Liver (tissue), 3 donors: Measurements from ENCODE around the gene DDN.

ENCODE experiments used
- EGR1 ChIP-seq, 2 donors: IDR thresholded peaks; 2 replicates each; pipeline ENCODE4 v1.6.1; 2016 to 2018; ENCODE audit warnings: antibody characterized with exemption in 2 of 2, low read depth in 2 of 2
- FOXA1 ChIP-seq: IDR thresholded peaks from 2 replicates; pipeline ENCODE4 v1.6.1; 2016; ENCODE audit warnings: antibody characterized with exemption
- GABPA ChIP-seq, 2 donors: IDR thresholded peaks in 1 of 2; conservative IDR thresholded peaks in 1 of 2; 2 replicates each; pipeline ENCODE4 v1.6.1; 2016; ENCODE audit warnings: antibody characterized with exemption in 2 of 2, mild to moderate bottlenecking in 1 of 2, moderate library complexity in 1 of 2
- JUND ChIP-seq, 2 donors: IDR thresholded peaks; 2 replicates each; pipeline ENCODE4 v1.6.1; 2016; ENCODE audit warnings: antibody characterized with exemption in 2 of 2
- RXRA ChIP-seq, 2 donors: IDR thresholded peaks; 2 replicates each; pipeline ENCODE4 v1.6.1; 2017 to 2018; ENCODE audit warnings: antibody characterized with exemption in 2 of 2, mild to moderate bottlenecking in 1 of 2
- TAF1 ChIP-seq: conservative IDR thresholded peaks from 2 replicates; pipeline ENCODE4 v1.6.1; 2016; ENCODE audit warnings: antibody characterized with exemption, mild to moderate bottlenecking
- TF ChIP-seq, protein P1 (sequence below): fragments of 150-350 bp; IDR thresholded peaks from 2 replicates; pipeline ENCODE4 v1.5.1; 2017; ENCODE audit warnings: improper control_type of control experiment, low read depth, low read length; ENCODE audit not compliant: missing input control
- TF ChIP-seq, protein P2 (sequence below): IDR thresholded peaks from 2 replicates; pipeline ENCODE4 v1.6.1; 2016; ENCODE audit warnings: antibody characterized with exemption
- TF ChIP-seq, protein P3 (sequence below): IDR thresholded peaks from 2 replicates; pipeline ENCODE4 v1.6.1; 2016; ENCODE audit warnings: antibody characterized with exemption, mild to moderate bottlenecking
- TF ChIP-seq, protein P4 (sequence below): IDR thresholded peaks from 2 replicates; pipeline ENCODE4 v1.6.1; 2016; ENCODE audit warnings: antibody characterized with exemption
- TF ChIP-seq, protein P5 (sequence below): IDR thresholded peaks from 2 replicates; pipeline ENCODE4 v1.6.1; 2016; ENCODE audit warnings: antibody characterized with exemption
- donor health status: healthy.
- donor health status: healthy.

DNA sequence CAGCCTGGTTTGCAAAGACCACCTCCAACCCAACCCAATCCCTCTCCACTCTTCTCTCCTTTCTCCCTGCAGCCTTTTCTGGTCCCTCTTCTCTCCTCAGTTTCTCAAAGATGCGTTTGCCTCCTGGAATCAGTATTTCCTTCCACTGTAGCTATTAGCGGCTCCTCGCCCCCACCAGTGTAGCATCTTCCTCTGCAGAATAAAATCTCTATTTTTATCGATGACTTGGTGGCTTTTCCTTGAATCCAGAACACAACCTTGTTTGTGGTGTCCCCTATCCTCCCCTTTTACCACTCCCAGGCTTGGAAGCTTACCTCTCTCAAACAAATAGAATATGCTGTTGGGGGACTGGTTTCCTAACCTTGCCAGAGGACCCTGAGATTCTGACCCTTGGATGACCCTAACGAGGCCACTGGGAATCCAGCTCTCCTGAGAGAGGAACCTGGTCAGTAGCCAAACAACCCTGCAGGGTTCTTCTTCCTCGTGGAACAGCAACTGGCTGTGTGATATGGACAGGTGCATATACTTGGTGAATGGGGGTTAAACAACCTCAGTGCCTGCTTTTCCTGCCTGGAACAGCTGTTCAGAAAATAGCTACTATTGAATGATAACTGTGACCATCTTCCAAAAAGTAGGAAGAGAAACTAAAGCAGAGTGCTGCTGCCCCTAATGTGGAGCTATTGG is 16.6 kb downstream of the DDN start:
- TF ChIP-seq, protein P1, sequence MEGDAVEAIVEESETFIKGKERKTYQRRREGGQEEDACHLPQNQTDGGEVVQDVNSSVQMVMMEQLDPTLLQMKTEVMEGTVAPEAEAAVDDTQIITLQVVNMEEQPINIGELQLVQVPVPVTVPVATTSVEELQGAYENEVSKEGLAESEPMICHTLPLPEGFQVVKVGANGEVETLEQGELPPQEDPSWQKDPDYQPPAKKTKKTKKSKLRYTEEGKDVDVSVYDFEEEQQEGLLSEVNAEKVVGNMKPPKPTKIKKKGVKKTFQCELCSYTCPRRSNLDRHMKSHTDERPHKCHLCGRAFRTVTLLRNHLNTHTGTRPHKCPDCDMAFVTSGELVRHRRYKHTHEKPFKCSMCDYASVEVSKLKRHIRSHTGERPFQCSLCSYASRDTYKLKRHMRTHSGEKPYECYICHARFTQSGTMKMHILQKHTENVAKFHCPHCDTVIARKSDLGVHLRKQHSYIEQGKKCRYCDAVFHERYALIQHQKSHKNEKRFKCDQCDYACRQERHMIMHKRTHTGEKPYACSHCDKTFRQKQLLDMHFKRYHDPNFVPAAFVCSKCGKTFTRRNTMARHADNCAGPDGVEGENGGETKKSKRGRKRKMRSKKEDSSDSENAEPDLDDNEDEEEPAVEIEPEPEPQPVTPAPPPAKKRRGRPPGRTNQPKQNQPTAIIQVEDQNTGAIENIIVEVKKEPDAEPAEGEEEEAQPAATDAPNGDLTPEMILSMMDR, result no peak
- TF ChIP-seq, protein P2, sequence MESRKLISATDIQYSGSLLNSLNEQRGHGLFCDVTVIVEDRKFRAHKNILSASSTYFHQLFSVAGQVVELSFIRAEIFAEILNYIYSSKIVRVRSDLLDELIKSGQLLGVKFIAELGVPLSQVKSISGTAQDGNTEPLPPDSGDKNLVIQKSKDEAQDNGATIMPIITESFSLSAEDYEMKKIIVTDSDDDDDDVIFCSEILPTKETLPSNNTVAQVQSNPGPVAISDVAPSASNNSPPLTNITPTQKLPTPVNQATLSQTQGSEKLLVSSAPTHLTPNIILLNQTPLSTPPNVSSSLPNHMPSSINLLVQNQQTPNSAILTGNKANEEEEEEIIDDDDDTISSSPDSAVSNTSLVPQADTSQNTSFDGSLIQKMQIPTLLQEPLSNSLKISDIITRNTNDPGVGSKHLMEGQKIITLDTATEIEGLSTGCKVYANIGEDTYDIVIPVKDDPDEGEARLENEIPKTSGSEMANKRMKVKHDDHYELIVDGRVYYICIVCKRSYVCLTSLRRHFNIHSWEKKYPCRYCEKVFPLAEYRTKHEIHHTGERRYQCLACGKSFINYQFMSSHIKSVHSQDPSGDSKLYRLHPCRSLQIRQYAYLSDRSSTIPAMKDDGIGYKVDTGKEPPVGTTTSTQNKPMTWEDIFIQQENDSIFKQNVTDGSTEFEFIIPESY, result no peak
- TF ChIP-seq, protein P3, sequence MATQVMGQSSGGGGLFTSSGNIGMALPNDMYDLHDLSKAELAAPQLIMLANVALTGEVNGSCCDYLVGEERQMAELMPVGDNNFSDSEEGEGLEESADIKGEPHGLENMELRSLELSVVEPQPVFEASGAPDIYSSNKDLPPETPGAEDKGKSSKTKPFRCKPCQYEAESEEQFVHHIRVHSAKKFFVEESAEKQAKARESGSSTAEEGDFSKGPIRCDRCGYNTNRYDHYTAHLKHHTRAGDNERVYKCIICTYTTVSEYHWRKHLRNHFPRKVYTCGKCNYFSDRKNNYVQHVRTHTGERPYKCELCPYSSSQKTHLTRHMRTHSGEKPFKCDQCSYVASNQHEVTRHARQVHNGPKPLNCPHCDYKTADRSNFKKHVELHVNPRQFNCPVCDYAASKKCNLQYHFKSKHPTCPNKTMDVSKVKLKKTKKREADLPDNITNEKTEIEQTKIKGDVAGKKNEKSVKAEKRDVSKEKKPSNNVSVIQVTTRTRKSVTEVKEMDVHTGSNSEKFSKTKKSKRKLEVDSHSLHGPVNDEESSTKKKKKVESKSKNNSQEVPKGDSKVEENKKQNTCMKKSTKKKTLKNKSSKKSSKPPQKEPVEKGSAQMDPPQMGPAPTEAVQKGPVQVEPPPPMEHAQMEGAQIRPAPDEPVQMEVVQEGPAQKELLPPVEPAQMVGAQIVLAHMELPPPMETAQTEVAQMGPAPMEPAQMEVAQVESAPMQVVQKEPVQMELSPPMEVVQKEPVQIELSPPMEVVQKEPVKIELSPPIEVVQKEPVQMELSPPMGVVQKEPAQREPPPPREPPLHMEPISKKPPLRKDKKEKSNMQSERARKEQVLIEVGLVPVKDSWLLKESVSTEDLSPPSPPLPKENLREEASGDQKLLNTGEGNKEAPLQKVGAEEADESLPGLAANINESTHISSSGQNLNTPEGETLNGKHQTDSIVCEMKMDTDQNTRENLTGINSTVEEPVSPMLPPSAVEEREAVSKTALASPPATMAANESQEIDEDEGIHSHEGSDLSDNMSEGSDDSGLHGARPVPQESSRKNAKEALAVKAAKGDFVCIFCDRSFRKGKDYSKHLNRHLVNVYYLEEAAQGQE, result no peak
- TF ChIP-seq, protein P4, sequence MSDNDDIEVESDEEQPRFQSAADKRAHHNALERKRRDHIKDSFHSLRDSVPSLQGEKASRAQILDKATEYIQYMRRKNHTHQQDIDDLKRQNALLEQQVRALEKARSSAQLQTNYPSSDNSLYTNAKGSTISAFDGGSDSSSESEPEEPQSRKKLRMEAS, result no peak
- TF ChIP-seq RXRA (IDR thresholded peaks at IDR 0.05) (no peak), JUND (IDR thresholded peaks at IDR 0.05) (no peak), GABPA (IDR thresholded peaks at IDR 0.05 in 1 of 2, conservative IDR thresholded peaks at IDR 0.05 in 1 of 2) (no peak), EGR1 (IDR thresholded peaks at IDR 0.05; ENCODE audit: low read depth in 2 of 2) (no peak), TAF1 (no peak), FOXA1 (no peak)
- TF ChIP-seq, protein P5, sequence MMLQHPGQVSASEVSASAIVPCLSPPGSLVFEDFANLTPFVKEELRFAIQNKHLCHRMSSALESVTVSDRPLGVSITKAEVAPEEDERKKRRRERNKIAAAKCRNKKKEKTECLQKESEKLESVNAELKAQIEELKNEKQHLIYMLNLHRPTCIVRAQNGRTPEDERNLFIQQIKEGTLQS, result no peak
